GM12891 (cell line): ENCODE results near the gene MFSD6.

Experiments used
- POLR2A ChIP-seq: IDR thresholded peaks from 2 replicates; pipeline ENCODE4 v1.6.1; 2011; ENCODE audit warnings: low read depth, low read length, control low read depth
- POLR2AphosphoS5 ChIP-seq: IDR thresholded peaks from 2 replicates; pipeline ENCODE4 v1.6.1; 2011; ENCODE audit warnings: low read depth, low read length, control low read depth

DNA sequence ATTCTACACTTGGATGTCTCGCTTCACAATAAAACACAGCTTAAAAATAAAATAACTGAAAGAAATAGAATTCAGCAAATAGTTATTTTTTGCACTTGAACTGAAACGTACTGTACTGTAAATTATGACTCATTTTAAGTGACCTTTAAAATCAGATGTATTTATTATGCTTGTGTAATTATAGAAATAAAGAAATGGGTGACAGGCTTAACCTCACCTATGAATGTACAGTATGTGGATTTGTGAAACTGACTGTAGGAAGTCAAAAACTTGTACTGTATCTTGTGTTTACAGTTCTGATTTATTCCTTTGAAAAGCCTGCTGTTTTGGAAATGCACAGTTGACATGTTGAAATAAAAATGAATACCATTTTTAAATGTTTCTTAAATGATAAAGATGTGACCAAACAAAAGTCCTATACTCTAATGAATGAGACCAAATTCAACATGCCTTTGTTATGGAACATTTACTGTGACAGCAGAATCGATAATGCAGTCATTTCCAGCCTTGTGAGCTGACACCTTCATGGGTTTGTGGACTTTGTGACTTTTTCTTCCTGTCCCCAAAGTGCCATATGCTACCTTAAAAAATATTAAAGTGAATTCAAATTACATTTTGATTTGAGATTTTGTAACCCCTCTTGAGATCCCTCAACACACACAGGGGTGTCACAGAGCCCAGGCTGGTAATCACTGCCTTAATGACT is 93.7 kb downstream of the MFSD6 start:
- no peak for TF ChIP-seq POLR2AphosphoS5
- TF ChIP-seq POLR2A, result no peak
